Left lung (tissue), 10 donors: ENCODE results near the gene PRRG3. TPM values are rescaled to one million over a fixed set of nuclear protein-coding genes. Genes with fewer than 3 reads are reported as not detected.

Experiments used
- ATAC-seq: fragments of 200-7000 bp; cut with Tn5 transposase; one replicate; pipeline ENCODE4 v1.9.1; 2020; ENCODE audit warnings: moderate library complexity
- DNase-seq, 4 donors: peaks; one replicate each; pipeline ENCODE4 v3.0.0-alpha.2; 2013 to 2020
- H3K27ac ChIP-seq, 2 donors: fragments of 200-600 bp; sonication (generic) in 1 of 2; one replicate each; pipeline versions ENCODE4 v1.5.0 to v1.8.0; 2020 to 2021
- H3K27me3 ChIP-seq, 2 donors: fragments of 200-600 bp; sonication (generic) in 1 of 2; one replicate each; pipeline versions ENCODE4 v1.5.0 to v1.8.0; 2020 to 2021
- H3K36me3 ChIP-seq, 2 donors: fragments of 200-600 bp; sonication (generic) in 1 of 2; one replicate each; pipeline versions ENCODE4 v1.5.0 to v1.8.0; 2020 to 2021
- H3K4me1 ChIP-seq, 2 donors: fragments of 200-600 bp; one replicate each; pipeline ENCODE4 v1.8.0; 2021
- H3K4me3 ChIP-seq, 2 donors: fragments of 200-600 bp; sonication (generic) in 1 of 2; one replicate each; pipeline versions ENCODE4 v1.5.0 to v1.8.0; 2020 to 2021; ENCODE audit warnings: mild to moderate bottlenecking in 1 of 2
- H3K9me3 ChIP-seq, 2 donors: fragments of 200-600 bp; sonication (generic) in 1 of 2; one replicate each; pipeline versions ENCODE4 v1.5.0 to v1.8.0; 2020 to 2021
- CTCF ChIP-seq, 2 donors: fragments of 200-600 bp; sonication (generic) in 1 of 2; IDR thresholded peaks; one replicate each; pipeline versions ENCODE4 v1.5.0 to v1.8.0; 2021; ENCODE audit warnings: antibody characterized with exemption in 2 of 2
- intact Hi-C, 2 donors: fragments of 100-400 bp; cut with DNase I; formaldehyde crosslinking; loops; one replicate each; pipeline versions ENCODE4 v1.11.2 to v1.14.2; 2022
- polyA plus RNA-seq, 6 donors: library from polyadenylated mRNA; unstranded; fragments of 120-200 nt; gene quantifications; one replicate each; pipeline ENCODE4 v1.2.1, GENCODE V29; 2013; ENCODE audit not compliant: insufficient read length in 6 of 6
- total RNA-seq, 2 donors: library from RNA; stranded (reverse); fragmentation: NEBNext Ultra II Directional; extraction: Animal tissue kit (Norgen Biotek cat#: 25700); gene quantifications; one replicate each; pipeline ENCODE4 v1.2.1, GENCODE V29; 2021
- donor health status: DM: no; HTN: yes; CAD: no.
- donor health status: DM: no; HTN: no; CAD: no.

The PRRG3 gene
- total and polyA plus RNA-seq, 8 donors: 1.9 to 17.5 (median 11.2) TPM

- peak in 2 of 4 donors; percentile 10 to 63 for DNase-seq
- Histone ChIP-seq H3K27me3 (no peaks in the 10 kb centered on the region), H3K27ac (no peak overlapping the region), H3K9me3 (no peaks in the 10 kb centered on the region), H3K4me1 (no peaks in the 10 kb centered on the region), H3K4me3 (no peak overlapping the region), H3K36me3 (no peaks in the 10 kb centered on the region)
- TF ChIP-seq CTCF (IDR thresholded peaks at IDR 0.05): peak in 1 of 2 donors; percentile 16
- ATAC-seq: peak; percentile 70
- intact Hi-C loops: no loop called here
Observed at GRCh38 chrX:151722241-151722846, 27.1 kb downstream of the PRRG3 start.

GRCh38 chrX:151723156-151723760 lies 28.0 kb downstream of the PRRG3 start:
- H3K36me3 ChIP-seq: no peaks in the 10 kb centered on the region
- no peak for TF ChIP-seq CTCF (IDR thresholded peaks at IDR 0.05)
- DNase-seq (no peak), ATAC-seq (no peak)
- no peaks in the 10 kb centered on the region for H3K4me1 ChIP-seq
- H3K4me3 ChIP-seq: no peak overlapping the region
- no peak overlapping the region for H3K27ac ChIP-seq
- no peaks in the 10 kb centered on the region for H3K9me3 ChIP-seq
- no peaks in the 10 kb centered on the region for H3K27me3 ChIP-seq
- intact Hi-C loops: no loop called here

- Histone ChIP-seq H3K4me3 (no peak overlapping the region), H3K4me1 (no peaks in the 10 kb centered on the region), H3K9me3 (no peaks in the 10 kb centered on the region), H3K27me3 (no peaks in the 10 kb centered on the region), H3K36me3 (no peaks in the 10 kb centered on the region), H3K27ac (no peak overlapping the region)
- intact Hi-C loops: no loop called here
- no peak for ATAC-seq
- DNase-seq: no peak
- TF ChIP-seq CTCF (IDR thresholded peaks at IDR 0.05): no peak
Observed at GRCh38 chrX:151724563-151725337, 29.5 kb downstream of the PRRG3 start.

DNA sequence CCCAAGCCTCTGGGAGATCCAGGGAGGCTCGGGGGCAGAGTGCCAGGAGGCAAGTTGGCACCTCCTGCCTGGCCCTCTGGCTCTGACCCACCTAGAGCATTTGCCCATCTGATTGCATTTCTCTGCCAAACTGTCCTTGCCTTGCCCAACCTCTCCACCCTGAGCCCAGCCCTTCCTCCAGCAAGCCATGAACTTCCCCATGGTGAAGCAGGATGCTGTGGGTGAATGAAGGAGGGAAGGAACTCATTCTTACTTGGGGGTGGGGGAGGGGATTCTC lies 30.0 kb downstream of the PRRG3 start:
- no peak overlapping the region for H3K27ac ChIP-seq
- H3K4me1 ChIP-seq: no peaks in the 10 kb centered on the region
- H3K9me3 ChIP-seq: no peaks in the 10 kb centered on the region
- intact Hi-C loops: no loop called here
- H3K4me3 ChIP-seq: no peak overlapping the region
- no peaks in the 10 kb centered on the region for H3K27me3 ChIP-seq
- DNase-seq: no peak
- ATAC-seq: no peak
- TF ChIP-seq CTCF (IDR thresholded peaks at IDR 0.05): no peak
- H3K36me3 ChIP-seq: no peaks in the 10 kb centered on the region

- ATAC-seq: no peak
- intact Hi-C loops: no loop called here
- Histone ChIP-seq H3K27ac (no peak overlapping the region), H3K4me1 (no peaks in the 10 kb centered on the region), H3K27me3 (no peaks in the 10 kb centered on the region), H3K9me3 (no peaks in the 10 kb centered on the region), H3K36me3 (no peaks in the 10 kb centered on the region), H3K4me3 (no peak overlapping the region)
- DNase-seq: no peak
- TF ChIP-seq CTCF (IDR thresholded peaks at IDR 0.05): no peak
Observed at GRCh38 chrX:151726751-151727150, 31.5 kb downstream of the PRRG3 start.
